ENCODE measurements around the gene UPP2.

Gene UPP2

GRCh38 chr2:158097481-158097880, 4.2 kb upstream of the UPP2 start:
- TF ChIP-seq, protein P1, sequence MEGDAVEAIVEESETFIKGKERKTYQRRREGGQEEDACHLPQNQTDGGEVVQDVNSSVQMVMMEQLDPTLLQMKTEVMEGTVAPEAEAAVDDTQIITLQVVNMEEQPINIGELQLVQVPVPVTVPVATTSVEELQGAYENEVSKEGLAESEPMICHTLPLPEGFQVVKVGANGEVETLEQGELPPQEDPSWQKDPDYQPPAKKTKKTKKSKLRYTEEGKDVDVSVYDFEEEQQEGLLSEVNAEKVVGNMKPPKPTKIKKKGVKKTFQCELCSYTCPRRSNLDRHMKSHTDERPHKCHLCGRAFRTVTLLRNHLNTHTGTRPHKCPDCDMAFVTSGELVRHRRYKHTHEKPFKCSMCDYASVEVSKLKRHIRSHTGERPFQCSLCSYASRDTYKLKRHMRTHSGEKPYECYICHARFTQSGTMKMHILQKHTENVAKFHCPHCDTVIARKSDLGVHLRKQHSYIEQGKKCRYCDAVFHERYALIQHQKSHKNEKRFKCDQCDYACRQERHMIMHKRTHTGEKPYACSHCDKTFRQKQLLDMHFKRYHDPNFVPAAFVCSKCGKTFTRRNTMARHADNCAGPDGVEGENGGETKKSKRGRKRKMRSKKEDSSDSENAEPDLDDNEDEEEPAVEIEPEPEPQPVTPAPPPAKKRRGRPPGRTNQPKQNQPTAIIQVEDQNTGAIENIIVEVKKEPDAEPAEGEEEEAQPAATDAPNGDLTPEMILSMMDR (IDR thresholded peaks at IDR 0.05; ENCODE audit: low read depth, low read length, missing control alignments) = no peak
- Histone ChIP-seq H3K27me3 (replicated peaks) (no peaks in the 10 kb centered on the region), H3K36me3 (replicated peaks) (no peaks in the 10 kb centered on the region), H3K4me3 (ENCODE audit: low read depth, low read length) (no peak overlapping the region), H3K27ac (no peak overlapping the region)
- DNase-seq = no peak
- in situ Hi-C loops (cut with HindIII; ENCODE audit: low pct_ligation_motif_present, low sequenced_read_pairs) = no loop called here

DNA sequence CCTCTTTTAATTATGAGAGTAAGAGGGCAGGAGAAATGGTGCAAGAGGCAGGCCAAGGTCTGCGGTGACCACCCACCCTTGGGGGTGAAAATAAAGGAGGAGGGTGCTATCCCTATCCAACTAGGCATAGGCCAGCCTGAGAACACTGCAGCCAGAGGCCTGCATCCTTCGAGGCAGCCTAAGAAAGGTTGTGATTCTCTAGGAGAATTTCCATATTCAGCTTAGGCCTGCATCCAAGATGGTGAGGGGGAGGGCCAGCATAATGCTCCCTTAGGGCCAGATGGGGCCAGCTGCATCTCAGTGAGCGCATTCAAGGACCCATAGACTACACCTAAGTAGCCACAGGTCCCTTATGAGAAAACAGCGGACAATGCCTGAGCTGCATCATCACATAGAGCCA, 3.5 kb upstream of the UPP2 start:
- Histone ChIP-seq H3K27me3 (replicated peaks) (no peaks in the 10 kb centered on the region), H3K36me3 (replicated peaks) (no peaks in the 10 kb centered on the region), H3K4me3 (ENCODE audit: low read depth, low read length) (no peak overlapping the region), H3K27ac (no peak overlapping the region)
- DNase-seq = no peak
- TF ChIP-seq, protein P1 (IDR thresholded peaks at IDR 0.05; ENCODE audit: low read depth, low read length, missing control alignments) = no peak
- in situ Hi-C loops (cut with HindIII; ENCODE audit: low pct_ligation_motif_present, low sequenced_read_pairs) = no loop called here

DNA sequence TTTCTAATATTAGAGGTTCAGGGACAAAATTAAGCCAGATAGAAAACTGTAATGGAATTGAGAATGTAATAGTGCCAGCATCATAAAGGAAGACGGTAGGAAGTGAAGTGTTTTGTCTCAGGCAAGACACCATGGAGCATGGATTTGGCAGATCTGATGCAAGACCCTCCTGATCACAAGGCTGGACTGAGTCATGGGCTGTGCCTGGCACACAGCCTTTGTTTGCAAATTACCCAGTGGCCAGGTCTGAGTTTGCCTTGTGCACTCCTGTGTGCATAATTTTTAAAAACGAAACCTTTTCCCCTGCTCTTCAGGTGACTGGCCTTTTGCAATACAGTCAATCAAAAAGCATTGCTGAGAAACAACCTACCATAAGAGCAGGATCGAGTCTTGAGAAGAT, 2.0 kb upstream of the UPP2 start:
- in situ Hi-C loops (cut with HindIII; ENCODE audit: low pct_ligation_motif_present, low sequenced_read_pairs) = no loop called here
- Histone ChIP-seq H3K36me3 (replicated peaks) (no peaks in the 10 kb centered on the region), H3K27me3 (replicated peaks) (no peaks in the 10 kb centered on the region), H3K4me3 (ENCODE audit: low read depth, low read length) (no peak overlapping the region), H3K27ac (no peak overlapping the region)
- no peak for DNase-seq
- TF ChIP-seq, protein P1 (IDR thresholded peaks at IDR 0.05; ENCODE audit: low read depth, low read length, missing control alignments) = no peak

GRCh38 chr2:158100411-158100810, 1.3 kb upstream of the UPP2 start:
- no peak for DNase-seq
- H3K36me3 ChIP-seq (replicated peaks) = no peaks in the 10 kb centered on the region
- TF ChIP-seq, protein P1 (IDR thresholded peaks at IDR 0.05; ENCODE audit: low read depth, low read length, missing control alignments) = no peak

GRCh38 chr2:158102446-158102845, 770 bp downstream of the UPP2 start:
- H3K27ac ChIP-seq = no peak overlapping the region
- TF ChIP-seq, protein P1 (IDR thresholded peaks at IDR 0.05; ENCODE audit: low read depth, low read length, missing control alignments) = no peak
- no peaks in the 10 kb centered on the region for H3K36me3 ChIP-seq (replicated peaks)
- no peaks in the 10 kb centered on the region for H3K27me3 ChIP-seq (replicated peaks)
- in situ Hi-C loops (cut with HindIII; ENCODE audit: low pct_ligation_motif_present, low sequenced_read_pairs) = no loop called here
- peak; percentile 10 for DNase-seq
- no peak overlapping the region for H3K4me3 ChIP-seq (ENCODE audit: low read depth, low read length)

More at GRCh38 chr2:158100411-158100810, 1.3 kb upstream of the UPP2 start:
- Histone ChIP-seq H3K27me3 (replicated peaks) (no peaks in the 10 kb centered on the region), H3K4me3 (ENCODE audit: low read depth, low read length) (no peak overlapping the region), H3K27ac (no peak overlapping the region)
- in situ Hi-C loops (cut with HindIII; ENCODE audit: low pct_ligation_motif_present, low sequenced_read_pairs) = no loop called here

DNA sequence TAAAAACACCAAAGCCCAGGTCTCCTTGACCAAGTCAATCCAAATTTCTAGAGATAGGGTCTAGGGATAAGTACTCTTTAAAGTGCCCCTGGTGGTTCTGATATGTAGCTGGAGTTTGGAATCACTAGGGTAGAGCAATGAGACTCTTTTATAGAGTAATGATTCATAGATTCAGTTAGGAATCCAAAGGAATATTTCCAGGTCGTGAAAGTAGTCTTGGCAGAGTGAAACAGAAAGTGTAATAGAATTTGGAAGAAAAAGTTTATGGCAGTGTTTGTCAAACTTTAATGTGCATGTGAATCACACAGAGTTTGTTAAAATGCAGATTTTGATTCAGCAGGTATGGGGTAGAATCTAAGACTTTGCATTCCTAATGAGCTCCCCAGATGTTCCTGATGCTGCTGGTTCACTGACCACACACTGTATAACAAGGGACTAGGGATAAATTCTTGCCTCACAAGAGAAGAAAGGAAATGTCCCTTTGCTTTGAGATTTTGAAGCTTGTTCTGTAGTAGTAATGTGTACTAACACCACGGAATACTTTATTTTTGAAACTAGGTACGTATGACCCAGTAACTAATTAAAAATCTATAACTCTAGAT, 1.8 kb downstream of the UPP2 start:
- no peak overlapping the region for H3K4me3 ChIP-seq (ENCODE audit: low read depth, low read length)
- H3K27me3 ChIP-seq (replicated peaks) = no peaks in the 10 kb centered on the region
- no peaks in the 10 kb centered on the region for H3K36me3 ChIP-seq (replicated peaks)
- no peak overlapping the region for H3K27ac ChIP-seq
- TF ChIP-seq, protein P1 (IDR thresholded peaks at IDR 0.05; ENCODE audit: low read depth, low read length, missing control alignments) = no peak
- DNase-seq = no peak
- in situ Hi-C loops (cut with HindIII; ENCODE audit: low pct_ligation_motif_present, low sequenced_read_pairs) = no loop called here
